ENCODE measurements around the gene CIART. TPM values are rescaled to one million over a fixed set of nuclear protein-coding genes. Genes with fewer than 3 reads are reported as not detected.
A peak's percentile ranks its signal among the peaks of the same experiment; 100 is the strongest.

CIART gene
- total RNA-seq, 4 donors from 2014 or later, result 13.7 to 26.0 (median 14.2) TPM

DNA sequence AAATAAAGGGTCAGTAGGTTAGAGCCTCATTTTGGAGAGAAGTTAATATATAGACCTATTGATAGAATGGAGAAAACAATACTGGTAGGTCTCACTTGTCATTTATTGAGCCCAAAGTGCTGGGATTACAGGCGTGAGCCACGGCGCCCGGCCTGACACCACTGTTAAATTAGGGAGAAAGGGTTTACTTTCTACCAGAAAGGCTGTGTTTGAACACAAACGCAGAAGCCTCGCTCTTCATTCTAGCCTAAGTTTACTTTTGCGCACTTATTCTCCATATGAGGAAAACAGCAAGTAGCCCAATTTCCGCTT lies 38.3 kb downstream of the CIART start:
- H3K27ac ChIP-seq (replicated peaks in 1 of 4), result peak overlapping the region; percentile 86 to 90 (median 88)
- intact Hi-C loops (cut with DNase I), result no loop called here
- H3K36me3 ChIP-seq, result peaks cover 4 to 15% (median 11%) of the 10 kb centered on the region in 4 donors
- no peaks in the 10 kb centered on the region for H3K27me3 ChIP-seq
- TF ChIP-seq, protein P1, sequence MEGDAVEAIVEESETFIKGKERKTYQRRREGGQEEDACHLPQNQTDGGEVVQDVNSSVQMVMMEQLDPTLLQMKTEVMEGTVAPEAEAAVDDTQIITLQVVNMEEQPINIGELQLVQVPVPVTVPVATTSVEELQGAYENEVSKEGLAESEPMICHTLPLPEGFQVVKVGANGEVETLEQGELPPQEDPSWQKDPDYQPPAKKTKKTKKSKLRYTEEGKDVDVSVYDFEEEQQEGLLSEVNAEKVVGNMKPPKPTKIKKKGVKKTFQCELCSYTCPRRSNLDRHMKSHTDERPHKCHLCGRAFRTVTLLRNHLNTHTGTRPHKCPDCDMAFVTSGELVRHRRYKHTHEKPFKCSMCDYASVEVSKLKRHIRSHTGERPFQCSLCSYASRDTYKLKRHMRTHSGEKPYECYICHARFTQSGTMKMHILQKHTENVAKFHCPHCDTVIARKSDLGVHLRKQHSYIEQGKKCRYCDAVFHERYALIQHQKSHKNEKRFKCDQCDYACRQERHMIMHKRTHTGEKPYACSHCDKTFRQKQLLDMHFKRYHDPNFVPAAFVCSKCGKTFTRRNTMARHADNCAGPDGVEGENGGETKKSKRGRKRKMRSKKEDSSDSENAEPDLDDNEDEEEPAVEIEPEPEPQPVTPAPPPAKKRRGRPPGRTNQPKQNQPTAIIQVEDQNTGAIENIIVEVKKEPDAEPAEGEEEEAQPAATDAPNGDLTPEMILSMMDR (IDR thresholded peaks at IDR 0.05), result no peak
- TF ChIP-seq POLR2A (IDR thresholded peaks at IDR 0.05; ENCODE audit: low read depth) (no peak), POLR2AphosphoS5 (IDR thresholded peaks at IDR 0.05) (no peak), EP300 (IDR thresholded peaks at IDR 0.05) (no peak)
- H3K9me3 ChIP-seq, result no peaks in the 10 kb centered on the region
- WGBS, result 83% methylated on average over 8 of the region's 8 CpGs
- peak overlapping the region; percentile 74 to 83 (median 80) for H3K4me3 ChIP-seq
- peaks cover 12 to 32% (median 27%) of the 10 kb centered on the region in 4 donors for H3K4me1 ChIP-seq
- no peak for DNase-seq (ENCODE audit: extremely low spot score)

DNA sequence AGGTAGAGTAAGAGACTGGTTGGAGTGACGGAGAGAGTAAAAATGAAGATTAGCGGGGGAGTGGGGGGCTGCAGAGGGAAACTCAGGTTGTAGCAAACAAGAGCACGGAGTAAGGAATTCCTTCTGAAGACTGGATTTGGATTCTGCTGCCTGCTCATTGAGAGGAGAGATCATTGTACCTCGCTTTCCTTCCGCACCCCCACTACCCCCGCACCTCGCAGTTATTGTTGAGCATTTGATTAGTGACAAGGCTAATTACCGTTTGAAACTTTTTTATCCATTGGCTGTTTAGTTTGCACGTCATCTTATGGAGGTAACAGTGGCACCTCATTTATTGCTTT lies 39.4 kb downstream of the CIART start:
- H3K27ac ChIP-seq (replicated peaks in 1 of 4), result peak overlapping the region; percentile 86 to 90 (median 88)
- no peak for DNase-seq (ENCODE audit: extremely low spot score)
- H3K36me3 ChIP-seq, result peaks cover 15 to 26% (median 23%) of the 10 kb centered on the region in 4 donors
- no peaks in the 10 kb centered on the region for H3K9me3 ChIP-seq
- intact Hi-C loops (cut with DNase I), result no loop called here
- TF ChIP-seq POLR2A (IDR thresholded peaks at IDR 0.05; ENCODE audit: low read depth) (no peak), EP300 (IDR thresholded peaks at IDR 0.05) (no peak), POLR2AphosphoS5 (IDR thresholded peaks at IDR 0.05) (no peak)
- TF ChIP-seq, protein P1 (IDR thresholded peaks at IDR 0.05), result no peak
- H3K4me1 ChIP-seq, result peaks cover 12 to 32% (median 27%) of the 10 kb centered on the region in 4 donors
- no peaks in the 10 kb centered on the region for H3K27me3 ChIP-seq
- WGBS, result 0% methylated on average over 9 of the region's 9 CpGs
- H3K4me3 ChIP-seq, result peak overlapping the region; percentile 74 to 83 (median 80)

DNA sequence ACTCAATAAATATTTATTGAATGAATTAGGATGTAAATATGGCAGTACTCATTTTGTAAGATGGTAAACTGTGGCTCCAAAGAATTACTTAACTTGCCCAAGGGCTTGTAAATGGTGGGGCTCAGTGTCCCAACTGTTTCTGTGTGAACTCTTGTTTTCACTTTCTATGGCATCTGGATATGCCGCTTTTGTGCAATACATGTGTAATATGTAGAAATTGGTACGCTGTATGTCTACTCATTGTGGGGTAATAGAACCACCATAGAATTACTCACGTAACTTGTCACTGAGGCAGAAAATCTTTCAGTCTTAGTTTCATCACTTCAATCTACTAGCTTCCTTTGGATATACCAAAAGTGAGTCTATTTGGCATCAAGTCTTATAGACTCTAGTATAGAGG lies 40.0 kb downstream of the CIART start:
- Histone ChIP-seq H3K4me1 (peaks cover 12 to 32% (median 27%) of the 10 kb centered on the region in 4 donors), H3K27ac (replicated peaks in 1 of 4) (peak overlapping the region in 3 of 4 donors; percentile 86 to 90 (median 87)), H3K36me3 (peaks cover 20 to 31% (median 28%) of the 10 kb centered on the region in 4 donors), H3K4me3 (peak overlapping the region; percentile 74 to 83 (median 80)), H3K27me3 (no peaks in the 10 kb centered on the region), H3K9me3 (no peaks in the 10 kb centered on the region)
- TF ChIP-seq POLR2A (IDR thresholded peaks at IDR 0.05; ENCODE audit: low read depth) (no peak), POLR2AphosphoS5 (IDR thresholded peaks at IDR 0.05) (no peak), EP300 (IDR thresholded peaks at IDR 0.05) (no peak)
- TF ChIP-seq, protein P1 (IDR thresholded peaks at IDR 0.05), result no peak
- WGBS, result 86% methylated on average over 3 of the region's 3 CpGs
- DNase-seq (ENCODE audit: extremely low spot score), result no peak
- intact Hi-C loops (cut with DNase I), result no loop called here

DNA sequence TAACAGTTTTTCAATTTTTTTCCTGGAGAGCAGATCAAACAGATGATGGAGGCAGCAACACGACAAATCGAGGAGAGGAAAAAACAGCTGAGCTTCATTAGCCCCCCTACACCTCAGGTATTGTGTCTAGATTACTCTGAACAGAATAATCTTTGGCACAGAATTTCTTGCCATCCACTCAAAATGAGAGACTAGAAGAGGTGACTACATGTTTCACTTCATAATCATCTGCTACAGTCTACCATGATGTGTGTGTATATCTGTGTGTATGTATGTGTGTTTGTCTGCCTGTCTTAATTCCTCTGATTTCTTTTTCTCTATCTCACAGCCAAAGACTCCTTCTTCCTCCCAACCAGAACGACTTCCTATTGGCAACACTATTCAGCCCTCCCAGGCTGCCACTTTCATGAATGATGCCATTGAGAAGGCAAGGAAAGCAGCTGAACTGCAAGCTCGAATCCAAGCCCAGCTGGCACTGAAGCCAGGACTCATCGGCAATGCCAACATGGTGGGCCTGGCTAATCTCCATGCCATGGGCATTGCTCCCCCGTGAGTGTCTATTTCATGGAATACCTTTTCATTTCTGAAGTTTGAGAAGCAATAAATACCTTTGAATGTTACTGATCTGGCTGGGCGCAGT lies 50.4 kb downstream of the CIART start:
- DNase-seq (ENCODE audit: extremely low spot score), result no peak
- Histone ChIP-seq H3K36me3 (peaks cover 77 to 100% (median 98%) of the 10 kb centered on the region in 4 donors), H3K27me3 (no peaks in the 10 kb centered on the region), H3K9me3 (no peaks in the 10 kb centered on the region), H3K27ac (replicated peaks in 1 of 4) (no peak overlapping the region), H3K4me3 (no peak overlapping the region), H3K4me1 (no peaks in the 10 kb centered on the region)
- intact Hi-C loops (cut with DNase I), result no loop called here
- no peak for TF ChIP-seq POLR2AphosphoS5 (IDR thresholded peaks at IDR 0.05)
- TF ChIP-seq, protein P1 (IDR thresholded peaks at IDR 0.05), result no peak
- no peak for TF ChIP-seq EP300 (IDR thresholded peaks at IDR 0.05)
- no peak for TF ChIP-seq POLR2A (IDR thresholded peaks at IDR 0.05; ENCODE audit: low read depth)
- WGBS, result 91% methylated on average over 7 of the region's 7 CpGs

Small RNAs within 50 kb of the gene (small RNA-seq; reads per million reads assigned to genes)
- 0 to 0.51 (median 0.17) reads per million in 3 donors for gene RNU2-17P

Other genes with a start within 250 kb of the CIART start
- 10 to 100 TPM; 38.9 to 56.5 (median 44.9) TPM for gene VPS45, start 214.8 kb upstream of the CIART start, total RNA-seq
- gene PLEKHO1, start 132.6 kb upstream of the CIART start, total RNA-seq, result 100 to 1,000 TPM; 294 to 426 (median 337) TPM
- gene ANP32E, start 46.4 kb upstream of the CIART start, total RNA-seq, result 10 to 100 TPM; 15.6 to 20.3 (median 18.6) TPM
- gene CA14, start 24.8 kb upstream of the CIART start, total RNA-seq, result 1 to 10 TPM in 1 of 4 donors, under 1 TPM in 2, not detected in 1; 0.33 to 1.0 (median 0.42) TPM
- gene APH1A, start 13.5 kb upstream of the CIART start, total RNA-seq, result 10 to 100 TPM; 36.1 to 63.5 (median 49.7) TPM
- 10 to 100 TPM; 15.2 to 36.1 (median 18.0) TPM for gene C1orf54, start 9.8 kb upstream of the CIART start, total RNA-seq
- 10 to 100 TPM; 44.2 to 59.0 (median 48.1) TPM for gene MRPS21, start 11.3 kb downstream of the CIART start, total RNA-seq
- 10 to 100 TPM; 26.6 to 39.5 (median 27.3) TPM for gene PRPF3, start 39.0 kb downstream of the CIART start, total RNA-seq
- gene RPRD2, start 81.6 kb downstream of the CIART start, total RNA-seq, result 10 to 100 TPM; 20.0 to 27.9 (median 24.8) TPM
- gene TARS2, start 204.9 kb downstream of the CIART start, total RNA-seq, result 10 to 100 TPM in 3 of 4 donors, 1 to 10 TPM in 1; 5.8 to 19.4 (median 12.8) TPM
- gene ECM1, start 225.6 kb downstream of the CIART start, total RNA-seq, result 10 to 100 TPM; 17.4 to 32.9 (median 18.6) TPM
- not detected for gene FALEC, start 233.2 kb downstream of the CIART start, total RNA-seq